ENCODE results near the gene RPS6KA5.

Gene RPS6KA5

GRCh38 chr14:90995785-90996184 is 64.7 kb downstream of the RPS6KA5 start:
- 100% methylated on average over 1 of the region's 4 CpGs for WGBS (ENCODE audit: insufficient coverage)
- Histone ChIP-seq H3K9me3 (ENCODE audit: control extremely low read depth in 1 of 5, control insufficient read depth in 4 of 5, insufficient read depth in 2 of 5, low read depth in 1 of 5, low read length in 4 of 5) (no peaks in the 10 kb centered on the region), H3K27me3 (replicated peaks in 2 of 5; ENCODE audit: control insufficient read depth in 4 of 5, insufficient read depth in 5 of 5, low read length in 4 of 5) (no peaks in the 10 kb centered on the region), H3K4me3 (ENCODE audit: control insufficient read depth in 1 of 7, extremely low read depth in 1 of 7, insufficient read depth in 4 of 7, low read depth in 2 of 7, low read length in 6 of 7) (no peak overlapping the region), H3K36me3 (ENCODE audit: control insufficient read depth in 4 of 4, insufficient read depth in 4 of 4, low read length in 3 of 4) (peaks cover 0 to 15% (median 4%) of the 10 kb centered on the region in 4 experiments), H3K27ac (ENCODE audit: insufficient read depth in 1 of 2, low read depth in 1 of 2, low read length in 2 of 2, poor library complexity in 1 of 2, severe bottlenecking in 2 of 2) (no peak overlapping the region), H3K4me1 (ENCODE audit: control extremely low read depth in 1 of 4, control insufficient read depth in 4 of 4, insufficient read depth in 4 of 4, low read length in 3 of 4) (peaks cover 0 to 4% (median 2%) of the 10 kb centered on the region in 4 experiments)
- ChIA-PET POLR2A (no interaction called here), CTCF (no interaction called here)
- DNase-seq = no peak

DNA sequence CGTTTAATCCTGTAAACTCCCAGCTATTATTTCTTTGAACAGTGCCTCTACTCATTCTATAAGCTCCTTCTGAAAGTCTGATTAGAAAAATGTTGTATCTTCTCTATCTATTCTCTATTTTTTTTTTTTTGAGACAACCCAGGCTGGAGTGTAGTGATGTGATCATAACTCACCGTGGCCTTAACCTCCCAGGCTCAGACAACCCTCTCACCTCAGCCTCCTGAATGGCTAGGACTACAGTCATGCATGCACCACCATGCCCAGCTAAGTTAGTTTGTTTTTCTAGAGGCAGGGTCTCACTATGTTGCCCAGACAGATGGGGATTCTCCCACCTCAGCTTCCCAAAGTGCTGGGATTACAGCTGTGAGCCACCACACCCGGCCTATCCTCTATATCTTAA is 66.6 kb downstream of the RPS6KA5 start:
- CTCF ChIA-PET = interaction anchor here (0.6 kb wide), 1 partner anchor 33 kb away, joined by 3 read pairs; no protein-coding TSS in a partner anchor
- no peak overlapping the region for H3K4me3 ChIP-seq (ENCODE audit: control insufficient read depth in 1 of 7, extremely low read depth in 1 of 7, insufficient read depth in 4 of 7, low read depth in 2 of 7, low read length in 6 of 7)
- peaks cover 0 to 10% (median 2%) of the 10 kb centered on the region in 4 experiments for H3K36me3 ChIP-seq (ENCODE audit: control insufficient read depth in 4 of 4, insufficient read depth in 4 of 4, low read length in 3 of 4)
- H3K9me3 ChIP-seq (ENCODE audit: control extremely low read depth in 1 of 5, control insufficient read depth in 4 of 5, insufficient read depth in 2 of 5, low read depth in 1 of 5, low read length in 4 of 5) = no peaks in the 10 kb centered on the region
- no peak overlapping the region for H3K27ac ChIP-seq (ENCODE audit: insufficient read depth in 1 of 2, low read depth in 1 of 2, low read length in 2 of 2, poor library complexity in 1 of 2, severe bottlenecking in 2 of 2)
- WGBS (ENCODE audit: insufficient coverage) = 95% methylated on average over 2 of the region's 3 CpGs
- H3K4me1 ChIP-seq (ENCODE audit: control extremely low read depth in 1 of 4, control insufficient read depth in 4 of 4, insufficient read depth in 4 of 4, low read length in 3 of 4) = peaks cover 0 to 4% (median 2%) of the 10 kb centered on the region in 4 experiments
- no peaks in the 10 kb centered on the region for H3K27me3 ChIP-seq (replicated peaks in 2 of 5; ENCODE audit: control insufficient read depth in 4 of 5, insufficient read depth in 5 of 5, low read length in 4 of 5)
- no peak for DNase-seq
- POLR2A ChIA-PET = no interaction called here

GRCh38 chr14:90991690-90992443 is 68.6 kb downstream of the RPS6KA5 start:
- Histone ChIP-seq H3K9me3 (ENCODE audit: control extremely low read depth in 1 of 5, control insufficient read depth in 4 of 5, insufficient read depth in 2 of 5, low read depth in 1 of 5, low read length in 4 of 5) (no peaks in the 10 kb centered on the region), H3K27me3 (replicated peaks in 2 of 5; ENCODE audit: control insufficient read depth in 4 of 5, insufficient read depth in 5 of 5, low read length in 4 of 5) (no peaks in the 10 kb centered on the region), H3K27ac (ENCODE audit: insufficient read depth in 1 of 2, low read depth in 1 of 2, low read length in 2 of 2, poor library complexity in 1 of 2, severe bottlenecking in 2 of 2) (no peak overlapping the region), H3K4me3 (ENCODE audit: control insufficient read depth in 1 of 7, extremely low read depth in 1 of 7, insufficient read depth in 4 of 7, low read depth in 2 of 7, low read length in 6 of 7) (no peak overlapping the region), H3K4me1 (ENCODE audit: control extremely low read depth in 1 of 4, control insufficient read depth in 4 of 4, insufficient read depth in 4 of 4, low read length in 3 of 4) (no peaks in the 10 kb centered on the region), H3K36me3 (ENCODE audit: control insufficient read depth in 4 of 4, insufficient read depth in 4 of 4, low read length in 3 of 4) (peaks cover 0 to 5% (median 2%) of the 10 kb centered on the region in 4 experiments)
- ChIA-PET CTCF (no interaction called here), POLR2A (no interaction called here)
- DNase-seq = no peak

DNA sequence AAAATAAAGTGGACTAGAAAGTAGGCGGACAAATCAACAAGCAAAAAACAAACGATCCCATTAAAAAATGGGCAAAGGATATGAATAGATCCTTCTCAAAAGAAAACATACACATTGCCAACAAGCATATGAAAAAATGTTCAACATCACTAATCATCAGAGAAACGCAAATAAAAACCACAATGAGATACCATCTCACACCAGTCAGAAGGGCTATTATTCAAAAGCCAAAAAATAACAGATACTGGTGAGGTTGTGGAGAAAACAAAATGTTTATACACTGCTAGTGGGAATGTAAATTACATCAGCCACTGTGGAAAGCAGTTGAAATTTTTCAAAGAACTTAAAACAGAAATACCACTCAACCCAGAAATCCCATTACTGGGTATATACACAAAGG is 70.3 kb downstream of the RPS6KA5 start:
- Histone ChIP-seq H3K27me3 (replicated peaks in 2 of 5; ENCODE audit: control insufficient read depth in 4 of 5, insufficient read depth in 5 of 5, low read length in 4 of 5) (no peaks in the 10 kb centered on the region), H3K9me3 (ENCODE audit: control extremely low read depth in 1 of 5, control insufficient read depth in 4 of 5, insufficient read depth in 2 of 5, low read depth in 1 of 5, low read length in 4 of 5) (no peaks in the 10 kb centered on the region), H3K27ac (ENCODE audit: insufficient read depth in 1 of 2, low read depth in 1 of 2, low read length in 2 of 2, poor library complexity in 1 of 2, severe bottlenecking in 2 of 2) (no peak overlapping the region), H3K4me1 (ENCODE audit: control extremely low read depth in 1 of 4, control insufficient read depth in 4 of 4, insufficient read depth in 4 of 4, low read length in 3 of 4) (no peaks in the 10 kb centered on the region), H3K4me3 (ENCODE audit: control insufficient read depth in 1 of 7, extremely low read depth in 1 of 7, insufficient read depth in 4 of 7, low read depth in 2 of 7, low read length in 6 of 7) (no peak overlapping the region), H3K36me3 (ENCODE audit: control insufficient read depth in 4 of 4, insufficient read depth in 4 of 4, low read length in 3 of 4) (no peaks in the 10 kb centered on the region)
- ChIA-PET CTCF (no interaction called here), POLR2A (no interaction called here)
- no CpG with 5 or more reads among the region's 3 CpGs for WGBS (ENCODE audit: insufficient coverage)
- DNase-seq = no peak

GRCh38 chr14:90987140-90987539 is 73.3 kb downstream of the RPS6KA5 start:
- no peak overlapping the region for H3K4me3 ChIP-seq (ENCODE audit: control insufficient read depth in 1 of 7, extremely low read depth in 1 of 7, insufficient read depth in 4 of 7, low read depth in 2 of 7, low read length in 6 of 7)
- no peaks in the 10 kb centered on the region for H3K9me3 ChIP-seq (ENCODE audit: control extremely low read depth in 1 of 5, control insufficient read depth in 4 of 5, insufficient read depth in 2 of 5, low read depth in 1 of 5, low read length in 4 of 5)
- CTCF ChIA-PET = interaction anchor here (0.6 to 1.4 kb wide), 3 partner anchors 44 to 190 kb away, joined by 3 read pairs; no protein-coding TSS in a partner anchor
- peaks cover 0 to 2% (median 0%) of the 10 kb centered on the region in 4 experiments for H3K36me3 ChIP-seq (ENCODE audit: control insufficient read depth in 4 of 4, insufficient read depth in 4 of 4, low read length in 3 of 4)
- POLR2A ChIA-PET = interaction anchor here (0.6 kb wide), 1 partner anchor 52 kb away, joined by 4 read pairs; no protein-coding TSS in a partner anchor
- H3K27me3 ChIP-seq (replicated peaks in 2 of 5; ENCODE audit: control insufficient read depth in 4 of 5, insufficient read depth in 5 of 5, low read length in 4 of 5) = no peaks in the 10 kb centered on the region
- DNase-seq = no peak
- no peak overlapping the region for H3K27ac ChIP-seq (ENCODE audit: insufficient read depth in 1 of 2, low read depth in 1 of 2, low read length in 2 of 2, poor library complexity in 1 of 2, severe bottlenecking in 2 of 2)
- no CpG with 5 or more reads among the region's 1 CpG for WGBS (ENCODE audit: insufficient coverage)
- H3K4me1 ChIP-seq (ENCODE audit: control extremely low read depth in 1 of 4, control insufficient read depth in 4 of 4, insufficient read depth in 4 of 4, low read length in 3 of 4) = no peaks in the 10 kb centered on the region

- H3K36me3 ChIP-seq (ENCODE audit: control insufficient read depth in 4 of 4, insufficient read depth in 4 of 4, low read length in 3 of 4) = peaks cover 0 to 5% (median 0%) of the 10 kb centered on the region in 4 experiments
- no peaks in the 10 kb centered on the region for H3K9me3 ChIP-seq (ENCODE audit: control extremely low read depth in 1 of 5, control insufficient read depth in 4 of 5, insufficient read depth in 2 of 5, low read depth in 1 of 5, low read length in 4 of 5)
- CTCF ChIA-PET = interaction anchor here (0.6 to 1.4 kb wide), 2 partner anchors 14 to 191 kb away, joined by 3 read pairs; no protein-coding TSS in a partner anchor
- no peak for DNase-seq
- WGBS (ENCODE audit: insufficient coverage) = no CpG with 5 or more reads among the region's 1 CpG
- H3K27me3 ChIP-seq (replicated peaks in 2 of 5; ENCODE audit: control insufficient read depth in 4 of 5, insufficient read depth in 5 of 5, low read length in 4 of 5) = no peaks in the 10 kb centered on the region
- POLR2A ChIA-PET = no interaction called here
- no peaks in the 10 kb centered on the region for H3K4me1 ChIP-seq (ENCODE audit: control extremely low read depth in 1 of 4, control insufficient read depth in 4 of 4, insufficient read depth in 4 of 4, low read length in 3 of 4)
- H3K27ac ChIP-seq (ENCODE audit: insufficient read depth in 1 of 2, low read depth in 1 of 2, low read length in 2 of 2, poor library complexity in 1 of 2, severe bottlenecking in 2 of 2) = no peak overlapping the region
- no peak overlapping the region for H3K4me3 ChIP-seq (ENCODE audit: control insufficient read depth in 1 of 7, extremely low read depth in 1 of 7, insufficient read depth in 4 of 7, low read depth in 2 of 7, low read length in 6 of 7)
These were observed 73.9 kb downstream of the RPS6KA5 start for GRCh38 chr14:90986510-90986909.

- Histone ChIP-seq H3K36me3 (ENCODE audit: control insufficient read depth in 4 of 4, insufficient read depth in 4 of 4, low read length in 3 of 4) (peaks cover 0 to 5% (median 0%) of the 10 kb centered on the region in 4 experiments), H3K4me3 (ENCODE audit: control insufficient read depth in 1 of 7, extremely low read depth in 1 of 7, insufficient read depth in 4 of 7, low read depth in 2 of 7, low read length in 6 of 7) (no peak overlapping the region), H3K27ac (ENCODE audit: insufficient read depth in 1 of 2, low read depth in 1 of 2, low read length in 2 of 2, poor library complexity in 1 of 2, severe bottlenecking in 2 of 2) (no peak overlapping the region), H3K4me1 (ENCODE audit: control extremely low read depth in 1 of 4, control insufficient read depth in 4 of 4, insufficient read depth in 4 of 4, low read length in 3 of 4) (no peaks in the 10 kb centered on the region), H3K27me3 (replicated peaks in 2 of 5; ENCODE audit: control insufficient read depth in 4 of 5, insufficient read depth in 5 of 5, low read length in 4 of 5) (no peaks in the 10 kb centered on the region), H3K9me3 (ENCODE audit: control extremely low read depth in 1 of 5, control insufficient read depth in 4 of 5, insufficient read depth in 2 of 5, low read depth in 1 of 5, low read length in 4 of 5) (no peaks in the 10 kb centered on the region)
- no peak for DNase-seq
- ChIA-PET CTCF (interaction anchor here (1.0 to 1.4 kb wide), 2 partner anchors 12 to 191 kb away, joined by 3 read pairs; no protein-coding TSS in a partner anchor), POLR2A (no interaction called here)
- WGBS (ENCODE audit: insufficient coverage) = no CpG with 5 or more reads among the region's 1 CpG
These were observed 74.7 kb downstream of the RPS6KA5 start for GRCh38 chr14:90985601-90986242.
